GM12878 (cell line): ENCODE data around the gene AMDHD2. TPM values are rescaled to one million over a fixed set of nuclear protein-coding genes. Genes with fewer than 3 reads are reported as not detected.

Experiments
- ATAC-seq: fragments of 200-7000 bp; cut with Tn5 transposase; 3 replicates; pipeline ENCODE4 v1.9.1; 2020; ENCODE audit warnings: mild to moderate bottlenecking, moderate library complexity
- BruUV-seq: library from RNA; stranded (reverse); fragments of 400-500 nt; replicated peaks from 2 replicates; lab custom pipeline; 2021; lab: Mats Ljungman, UMichigan
- CTCF ChIA-PET: fragments of 300-600 bp; sonication (Branson Sonifier 250); formaldehyde crosslinking; extraction: SDS; loops from one replicate; lab custom pipeline; 2021; ENCODE audit warnings: inconsistent platforms; lab: Yijun Ruan, JAX
- POLR2A ChIA-PET: fragments of 350-600 bp; formaldehyde crosslinking; extraction: SDS; loops from one replicate; lab custom pipeline; 2021; ENCODE audit warnings: inconsistent platforms; lab: Charles Lee
- RAD21 ChIA-PET: fragments of 300-600 bp; sonication (Branson Sonifier 250); formaldehyde crosslinking; loops from one replicate; lab custom pipeline; 2023; ENCODE audit warnings: antibody characterized with exemption; ENCODE audit not compliant: unreplicated experiment; lab: Charles Lee
- SMC1A ChIA-PET: fragments of 300-600 bp; sonication (Branson Sonifier 250); formaldehyde crosslinking; loops from one replicate; lab custom pipeline; 2023; ENCODE audit not compliant: unreplicated experiment, uncharacterized antibody; lab: Charles Lee
- DNase-seq: peaks from one replicate; pipeline ENCODE4 v3.0.0-alpha.2; 2011; ENCODE audit warnings: low read depth, low spot score
- FAIRE-seq: peaks from 3 replicates; lab custom pipeline; 2011; peaks lifted over from hg19 to GRCh38; lab: Jason Lieb, UNC
- H2AFZ ChIP-seq: 2 replicates; pipeline ENCODE4 v1.6.0; 2011; ENCODE audit warnings: low read depth, low read length, control low read depth; ENCODE audit not compliant: control insufficient read depth
- H3K27ac ChIP-seq: 2 replicates; pipeline ENCODE4 v1.5.1; 2011; ENCODE audit warnings: control low read depth; ENCODE audit not compliant: control insufficient read depth, insufficient read depth
- H3K27me3 ChIP-seq, 2 experiments: replicated peaks in 1 of 2; 2 replicates each; pipeline versions ENCODE4 v1.6.0 to v1.6.1; 2011; ENCODE audit warnings: low read length in 1 of 2; ENCODE audit not compliant: control insufficient read depth in 2 of 2, insufficient read depth in 2 of 2
- H3K36me3 ChIP-seq, 2 experiments: 2 replicates each; pipeline ENCODE4 v1.5.1; 2011; ENCODE audit warnings: low read length in 1 of 2; ENCODE audit not compliant: control insufficient read depth in 2 of 2, insufficient read depth in 2 of 2
- H3K4me1 ChIP-seq: 2 replicates; pipeline ENCODE4 v1.6.1; 2011; ENCODE audit warnings: mild to moderate bottlenecking, low read length, moderate library complexity, mixed read lengths; ENCODE audit not compliant: control insufficient read depth, insufficient read depth
- H3K4me2 ChIP-seq: 2 replicates; pipeline ENCODE4 v1.6.0; 2011; ENCODE audit warnings: control low read depth; ENCODE audit not compliant: control insufficient read depth, insufficient read depth
- H3K4me3 ChIP-seq: fragments of 200-600 bp; sonication (generic); 2 replicates; pipeline ENCODE4 v1.5.1; 2016
- H3K79me2 ChIP-seq: 2 replicates; pipeline ENCODE4 v1.6.0; 2011; ENCODE audit warnings: low read length; ENCODE audit not compliant: control insufficient read depth, insufficient read depth
- H3K9ac ChIP-seq: 2 replicates; pipeline ENCODE4 v1.8.0; 2011; ENCODE audit warnings: low read length, control low read depth, mixed read lengths; ENCODE audit not compliant: control insufficient read depth, insufficient read depth
- H3K9me3 ChIP-seq: replicated peaks from 3 replicates; pipeline ENCODE4 v1.5.1; 2011; ENCODE audit warnings: mild to moderate bottlenecking, low read length; ENCODE audit not compliant: control insufficient read depth, insufficient read depth
- H4K20me1 ChIP-seq: 2 replicates; pipeline ENCODE4 v1.6.0; 2011; ENCODE audit not compliant: control insufficient read depth, insufficient read depth
- BCL11A ChIP-seq: IDR thresholded peaks from 2 replicates; pipeline ENCODE4 v1.6.1; 2011; ENCODE audit warnings: low read depth, low read length
- BCL3 ChIP-seq: IDR thresholded peaks from 2 replicates; pipeline ENCODE4 v1.6.1; 2011; ENCODE audit warnings: borderline replicate concordance, low read depth, mild to moderate bottlenecking, moderate library complexity, low read length; ENCODE audit not compliant: insufficient read depth, poor library complexity, severe bottlenecking
- ELK1 ChIP-seq: IDR thresholded peaks from 2 replicates; pipeline ENCODE4 v1.6.1; 2012; ENCODE audit warnings: low read depth, low read length, improper control_type of control experiment
- IKZF1 ChIP-seq: fragments of 450-650 bp; conservative IDR thresholded peaks from 2 replicates; pipeline ENCODE4 v1.6.1; 2017; ENCODE audit warnings: antibody characterized with exemption, mild to moderate bottlenecking
- NR2C1 ChIP-seq: fragments of 450-650 bp; IDR thresholded peaks from 2 replicates; pipeline ENCODE4 v1.6.1; 2017; ENCODE audit warnings: antibody characterized with exemption, mild to moderate bottlenecking, moderate library complexity
- RAD51 ChIP-seq: fragments of 450-650 bp; IDR thresholded peaks from 2 replicates; pipeline ENCODE4 v1.6.1; 2016; ENCODE audit warnings: moderate library complexity, mild to moderate bottlenecking, inconsistent platforms
- ZBTB11 ChIP-seq: fragments of 450-650 bp; formaldehyde crosslinking; IDR thresholded peaks from 2 replicates; pipeline ENCODE4 v1.5.0; 2022; ENCODE audit warnings: mild to moderate bottlenecking, missing genetic modification characterization
- WGBS: methylation state at CpG from one replicate; pipeline ENCODE4 v1.1.6; 2016; ENCODE audit warnings: low lambda C conversion rate; ENCODE audit not compliant: insufficient replicate concordance, insufficient coverage; ENCODE audit errors: missing lambda C conversion rate; 5-methylcytosine and 5-hydroxymethylcytosine counted together
- in situ Hi-C: fragments of 300-500 bp; cut with MboI; formaldehyde crosslinking; loops from 9 replicates; pipeline ENCODE4 v1.14.3; 2018; ENCODE audit warnings: mixed read lengths
- intact Hi-C: fragments of 100-400 bp; cut with micrococcal nuclease; formaldehyde crosslinking; loops from one replicate; pipeline ENCODE4 v1.14.2; 2022; ENCODE audit not compliant: unreplicated experiment
- polyA plus RNA-seq, 11 experiments: library from polyadenylated mRNA; depleted of rRNA in 4 of 11; unstranded in 6 of 11; stranded (reverse) in 5 of 11; fragments of >200 nt; fragmentation: Nextera tagmentation in 4 of 11; fragmentation: Illumina TruSeq in 1 of 11; extraction: Ambion mirVana in 4 of 11; extraction: Trizol in 1 of 11; gene quantifications; 1 replicate in 1 of 11; 2 replicates in 10 of 11; pipeline versions ENCODE4 v1.2.1 to v1.2.3, GENCODE V29; 2011 to 2016; ENCODE audit warnings: inconsistent platforms in 2 of 11, missing spikeins in 2 of 11, low read depth in 1 of 11
- total RNA-seq, 4 experiments: library from RNA; depleted of rRNA in 3 of 4; stranded (reverse); fragments of >200 nt in 3 of 4; fragmentation: Illumina TruSeq in 1 of 4; extraction: Trizol in 1 of 4; gene quantifications; 2 replicates each; pipeline versions ENCODE4 v1.2.1 to v1.2.3, GENCODE V29; 2013 to 2021
- TF ChIP-seq, protein P1 (sequence below): fragments of 450-650 bp; IDR thresholded peaks from 2 replicates; pipeline ENCODE4 v1.6.1; 2016; ENCODE audit warnings: mild to moderate bottlenecking
- TF ChIP-seq, protein P2 (sequence below): fragments of 450-650 bp; IDR thresholded peaks from 2 replicates; pipeline ENCODE4 v1.6.1; 2017; ENCODE audit warnings: mild to moderate bottlenecking, moderate library complexity

The AMDHD2 gene
- total and polyA plus RNA-seq, 10 of the 15 experiments (the other 5 are each of a cell fraction or from before 2014, with no cell fraction given) = 0.60 to 41.8 (median 24.3) TPM; not detected in 1

DNA sequence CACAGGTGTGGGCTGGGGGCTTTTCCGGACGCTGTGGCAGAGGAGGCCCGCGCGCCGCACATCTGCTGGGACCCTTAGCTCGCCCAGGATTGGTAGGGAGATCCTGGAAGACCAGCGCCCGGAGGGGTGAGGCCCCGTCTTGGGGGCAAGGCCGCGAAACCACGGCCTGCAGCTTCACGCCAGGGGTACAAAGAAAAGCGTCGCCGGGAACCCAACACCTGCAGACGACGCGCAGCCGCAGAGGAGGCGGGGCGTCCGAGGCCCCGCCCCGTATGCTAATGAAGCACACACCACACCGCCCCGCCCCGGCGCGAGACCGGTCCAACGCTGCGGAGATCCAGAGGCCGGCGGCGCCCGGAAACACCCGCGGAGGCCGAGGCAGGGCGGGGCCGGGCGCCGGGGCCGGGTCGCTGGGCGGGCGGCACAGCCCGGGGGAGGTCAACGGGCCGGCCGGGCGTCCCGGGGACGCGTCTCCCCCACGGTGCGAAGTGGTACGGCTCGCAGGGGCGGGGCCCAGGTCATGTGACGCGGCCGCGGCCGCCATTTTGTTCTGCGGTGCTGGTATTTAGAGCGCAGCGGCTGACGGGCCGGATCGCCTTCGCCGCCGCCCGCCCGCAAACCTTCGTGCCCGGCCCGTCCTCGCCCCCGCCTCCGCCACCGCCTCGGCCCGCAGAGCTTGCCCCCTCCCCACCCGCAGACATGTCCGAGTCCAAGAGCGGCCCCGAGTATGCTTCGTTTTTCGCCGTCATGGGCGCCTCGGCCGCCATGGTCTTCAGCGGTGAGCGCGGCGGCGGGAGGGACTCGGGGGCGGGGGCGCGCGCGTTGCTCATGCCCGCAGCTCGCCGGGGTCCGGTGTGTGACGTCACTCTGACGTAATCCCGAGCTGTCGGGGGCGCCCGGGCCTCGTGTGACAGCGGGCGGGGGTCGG lies 6.5 kb upstream of the AMDHD2 start, which contains the start of gene ATP6V0C:
TSS of gene ATP6V0C (plus strand) at position 548 of the 928 bp plus-strand sequence. CDS start at position 700, 152 bp downstream.
- Histone ChIP-seq H3K4me3 (peak within 1 kb of the TSS; percentile 75), H3K79me2 (peaks cover 47% of the 10 kb centered on the region), H3K27ac (peak within 1 kb of the TSS; percentile 84), H3K9me3 (no peaks in the 10 kb centered on the region), H3K4me2 (peak within 1 kb of the TSS; percentile 64), H3K4me1 (peaks cover 26% of the 10 kb centered on the region), H2AFZ (peak within 1 kb of the TSS; percentile 71), H3K9ac (peak within 1 kb of the TSS; percentile 93), H4K20me1 (peaks cover 6% of the 10 kb centered on the region; the same call in 1 of the 2 replicates), H3K27me3 (no peaks in the 10 kb centered on the region), H3K36me3 (peaks cover 4 to 6% of the 10 kb centered on the region in 2 experiments; a peak in 3 of 4 replicates)
- peak; percentile 84 for FAIRE-seq
- WGBS = 2% methylated on average over 92 of the region's 122 CpGs
- peak; percentile 80 for ATAC-seq
- RAD21 ChIA-PET = interaction anchor here (0.6 to 1.3 kb wide), 2 partner anchors 45 to 239 kb away, joined by 3 to 4 read pairs; partner anchors contain the start of gene SRRM2
- no TSS peak for BruUV-seq
- SMC1A ChIA-PET = interaction anchor here (1.3 kb wide), 1 partner anchor 24 kb away, joined by 5 read pairs; the partner anchor contains the start of gene PDPK1
- in situ Hi-C loops = no loop called here
- POLR2A ChIA-PET = interaction anchor here (0.9 to 1.8 kb wide), 4 partner anchors 18 to 358 kb away, joined by 3 to 6 read pairs (median 4); partner anchors contain the start of genes CCNF, PDPK1 and TRAF7
- intact Hi-C loops = no loop called here
- DNase-seq = peak; percentile 40
- CTCF ChIA-PET = interaction anchor here (0.9 to 1.6 kb wide), 2 partner anchors 22 to 373 kb away, joined by 4 read pairs; no protein-coding TSS in a partner anchor
- TF ChIP-seq RAD51 = peak; percentile 51; the same call in 1 of the 2 replicates
- no peak for TF ChIP-seq ZBTB11 (CRISPR knock-in tag)
- TF ChIP-seq, protein P1, sequence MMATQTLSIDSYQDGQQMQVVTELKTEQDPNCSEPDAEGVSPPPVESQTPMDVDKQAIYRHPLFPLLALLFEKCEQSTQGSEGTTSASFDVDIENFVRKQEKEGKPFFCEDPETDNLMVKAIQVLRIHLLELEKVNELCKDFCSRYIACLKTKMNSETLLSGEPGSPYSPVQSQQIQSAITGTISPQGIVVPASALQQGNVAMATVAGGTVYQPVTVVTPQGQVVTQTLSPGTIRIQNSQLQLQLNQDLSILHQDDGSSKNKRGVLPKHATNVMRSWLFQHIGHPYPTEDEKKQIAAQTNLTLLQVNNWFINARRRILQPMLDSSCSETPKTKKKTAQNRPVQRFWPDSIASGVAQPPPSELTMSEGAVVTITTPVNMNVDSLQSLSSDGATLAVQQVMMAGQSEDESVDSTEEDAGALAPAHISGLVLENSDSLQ = no peak
- TF ChIP-seq NR2C1 = peak; percentile 49; the same call in 1 of the 2 replicates
- TF ChIP-seq BCL11A = no peak
- TF ChIP-seq, protein P2, sequence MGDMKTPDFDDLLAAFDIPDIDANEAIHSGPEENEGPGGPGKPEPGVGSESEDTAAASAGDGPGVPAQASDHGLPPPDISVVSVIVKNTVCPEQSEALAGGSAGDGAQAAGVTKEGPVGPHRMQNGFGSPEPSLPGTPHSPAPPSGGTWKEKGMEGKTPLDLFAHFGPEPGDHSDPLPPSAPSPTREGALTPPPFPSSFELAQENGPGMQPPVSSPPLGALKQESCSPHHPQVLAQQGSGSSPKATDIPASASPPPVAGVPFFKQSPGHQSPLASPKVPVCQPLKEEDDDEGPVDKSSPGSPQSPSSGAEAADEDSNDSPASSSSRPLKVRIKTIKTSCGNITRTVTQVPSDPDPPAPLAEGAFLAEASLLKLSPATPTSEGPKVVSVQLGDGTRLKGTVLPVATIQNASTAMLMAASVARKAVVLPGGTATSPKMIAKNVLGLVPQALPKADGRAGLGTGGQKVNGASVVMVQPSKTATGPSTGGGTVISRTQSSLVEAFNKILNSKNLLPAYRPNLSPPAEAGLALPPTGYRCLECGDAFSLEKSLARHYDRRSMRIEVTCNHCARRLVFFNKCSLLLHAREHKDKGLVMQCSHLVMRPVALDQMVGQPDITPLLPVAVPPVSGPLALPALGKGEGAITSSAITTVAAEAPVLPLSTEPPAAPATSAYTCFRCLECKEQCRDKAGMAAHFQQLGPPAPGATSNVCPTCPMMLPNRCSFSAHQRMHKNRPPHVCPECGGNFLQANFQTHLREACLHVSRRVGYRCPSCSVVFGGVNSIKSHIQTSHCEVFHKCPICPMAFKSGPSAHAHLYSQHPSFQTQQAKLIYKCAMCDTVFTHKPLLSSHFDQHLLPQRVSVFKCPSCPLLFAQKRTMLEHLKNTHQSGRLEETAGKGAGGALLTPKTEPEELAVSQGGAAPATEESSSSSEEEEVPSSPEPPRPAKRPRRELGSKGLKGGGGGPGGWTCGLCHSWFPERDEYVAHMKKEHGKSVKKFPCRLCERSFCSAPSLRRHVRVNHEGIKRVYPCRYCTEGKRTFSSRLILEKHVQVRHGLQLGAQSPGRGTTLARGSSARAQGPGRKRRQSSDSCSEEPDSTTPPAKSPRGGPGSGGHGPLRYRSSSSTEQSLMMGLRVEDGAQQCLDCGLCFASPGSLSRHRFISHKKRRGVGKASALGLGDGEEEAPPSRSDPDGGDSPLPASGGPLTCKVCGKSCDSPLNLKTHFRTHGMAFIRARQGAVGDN = peak; percentile 54
- no peak for TF ChIP-seq ELK1
- peak; percentile 81 for TF ChIP-seq IKZF1
- TF ChIP-seq BCL3 = no peak
